DND-41 (cell line): ENCODE results near the gene IBA57.

ENCODE experiments used
- EZH2 ChIP-seq: IDR thresholded peaks from 3 replicates; pipeline ENCODE4 v1.6.1; 2012; ENCODE audit warnings: borderline replicate concordance, low read depth, mild to moderate bottlenecking, moderate library complexity, low read length, inconsistent platforms; ENCODE audit not compliant: severe bottlenecking
- TF ChIP-seq, protein P1 (sequence below): IDR thresholded peaks from 2 replicates; pipeline ENCODE4 v1.5.1; 2012; ENCODE audit warnings: borderline replicate concordance, low read length, moderate library complexity, mild to moderate bottlenecking; ENCODE audit not compliant: poor library complexity, severe bottlenecking; ENCODE audit errors: extremely low read depth

GRCh38 chr1:228177183-228177475 lies 11.5 kb downstream of the IBA57 start:
- TF ChIP-seq, protein P1, sequence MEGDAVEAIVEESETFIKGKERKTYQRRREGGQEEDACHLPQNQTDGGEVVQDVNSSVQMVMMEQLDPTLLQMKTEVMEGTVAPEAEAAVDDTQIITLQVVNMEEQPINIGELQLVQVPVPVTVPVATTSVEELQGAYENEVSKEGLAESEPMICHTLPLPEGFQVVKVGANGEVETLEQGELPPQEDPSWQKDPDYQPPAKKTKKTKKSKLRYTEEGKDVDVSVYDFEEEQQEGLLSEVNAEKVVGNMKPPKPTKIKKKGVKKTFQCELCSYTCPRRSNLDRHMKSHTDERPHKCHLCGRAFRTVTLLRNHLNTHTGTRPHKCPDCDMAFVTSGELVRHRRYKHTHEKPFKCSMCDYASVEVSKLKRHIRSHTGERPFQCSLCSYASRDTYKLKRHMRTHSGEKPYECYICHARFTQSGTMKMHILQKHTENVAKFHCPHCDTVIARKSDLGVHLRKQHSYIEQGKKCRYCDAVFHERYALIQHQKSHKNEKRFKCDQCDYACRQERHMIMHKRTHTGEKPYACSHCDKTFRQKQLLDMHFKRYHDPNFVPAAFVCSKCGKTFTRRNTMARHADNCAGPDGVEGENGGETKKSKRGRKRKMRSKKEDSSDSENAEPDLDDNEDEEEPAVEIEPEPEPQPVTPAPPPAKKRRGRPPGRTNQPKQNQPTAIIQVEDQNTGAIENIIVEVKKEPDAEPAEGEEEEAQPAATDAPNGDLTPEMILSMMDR: no peak
- no peak for TF ChIP-seq EZH2
